Ectodermal cell (in vitro differentiated cells): Measurements from ENCODE around the gene HEATR5A.
"Not testable (repeated sequence)": the region's sequence is repeated elsewhere in the genome, so short reads cannot be mapped to it uniquely, and the experiment has no call there.

Experiments used
- H3K27ac ChIP-seq: 2 replicates; pipeline ENCODE4 v1.7.0; 2013; ENCODE audit warnings: mild to moderate bottlenecking, low read depth, low read length; ENCODE audit not compliant: insufficient read depth, poor library complexity, severe bottlenecking
- H3K27me3 ChIP-seq: 2 replicates; pipeline ENCODE4 v1.7.0; 2013; ENCODE audit warnings: mild to moderate bottlenecking, low read length; ENCODE audit not compliant: insufficient read depth, control insufficient read depth, poor library complexity, severe bottlenecking
- H3K36me3 ChIP-seq: one replicate; pipeline ENCODE4 v1.7.0; 2013; ENCODE audit warnings: low read length; ENCODE audit not compliant: control insufficient read depth, insufficient read depth
- H3K4me1 ChIP-seq: one replicate; pipeline ENCODE4 v1.7.0; 2013; ENCODE audit warnings: low read length; ENCODE audit not compliant: control insufficient read depth, insufficient read depth
- H3K4me3 ChIP-seq: 2 replicates; pipeline ENCODE4 v1.7.0; 2013; ENCODE audit warnings: low read depth, low read length, control low read depth; ENCODE audit not compliant: insufficient read depth
- H3K9me3 ChIP-seq: 2 replicates; pipeline ENCODE4 v1.7.0; 2013; ENCODE audit warnings: mild to moderate bottlenecking, low read length, moderate library complexity; ENCODE audit not compliant: control insufficient read depth
- WGBS, 2 experiments: methylation state at CpG; one replicate each; pipeline ENCODE4 v1.1.7; 2013; ENCODE audit warnings: missing lambda C conversion rate in 2 of 2; 5-methylcytosine and 5-hydroxymethylcytosine counted together

The HEATR5A gene

GRCh38 chr14:31286456-31287293 lies 133.7 kb downstream of the HEATR5A start:
- H3K4me3 ChIP-seq = no peak overlapping the region
- no peak overlapping the region for H3K27ac ChIP-seq
- H3K27me3 ChIP-seq = no peaks in the 10 kb centered on the region
- no peaks in the 10 kb centered on the region for H3K36me3 ChIP-seq
- 90 to 93% methylated on average over 12 of the region's 12 CpGs for WGBS, 2 experiments
- H3K9me3 ChIP-seq = no peaks in the 10 kb centered on the region
- H3K4me1 ChIP-seq = no peaks in the 10 kb centered on the region

GRCh38 chr14:31283578-31284252 lies 136.6 kb downstream of the HEATR5A start:
- H3K9me3 ChIP-seq = no peaks in the 10 kb centered on the region
- no peak overlapping the region for H3K27ac ChIP-seq
- no peak overlapping the region for H3K4me3 ChIP-seq
- no peaks in the 10 kb centered on the region for H3K4me1 ChIP-seq
- no peaks in the 10 kb centered on the region for H3K36me3 ChIP-seq
- 92 to 97% methylated on average over 3 of the region's 3 CpGs for WGBS, 2 experiments
- H3K27me3 ChIP-seq = no peaks in the 10 kb centered on the region

DNA sequence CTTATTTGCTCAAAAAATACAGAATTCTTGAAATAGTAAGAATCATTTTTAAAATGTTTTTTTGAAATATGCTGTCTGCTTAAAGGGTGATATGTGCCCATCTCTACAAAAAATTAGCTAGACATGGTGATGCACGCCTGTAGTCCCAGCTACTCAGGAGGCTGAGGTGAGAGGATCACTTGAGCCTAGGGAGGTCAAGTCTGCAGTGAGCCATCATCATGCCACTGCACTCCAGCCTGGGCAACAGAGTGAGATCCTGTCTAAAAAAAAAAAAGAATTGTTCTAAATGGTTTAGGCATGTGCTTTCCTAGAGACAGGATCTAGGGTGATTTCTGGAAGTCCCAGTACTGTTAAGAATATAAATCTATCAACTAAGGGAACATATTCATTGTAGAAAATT lies 137.2 kb downstream of the HEATR5A start:
- Histone ChIP-seq H3K27me3 (no peaks in the 10 kb centered on the region), H3K36me3 (no peaks in the 10 kb centered on the region), H3K27ac (no peak overlapping the region), H3K4me1 (no peaks in the 10 kb centered on the region), H3K4me3 (no peak overlapping the region), H3K9me3 (no peaks in the 10 kb centered on the region)
- WGBS, 2 experiments = 98 to 100% methylated on average over 1 of the region's 1 CpG

DNA sequence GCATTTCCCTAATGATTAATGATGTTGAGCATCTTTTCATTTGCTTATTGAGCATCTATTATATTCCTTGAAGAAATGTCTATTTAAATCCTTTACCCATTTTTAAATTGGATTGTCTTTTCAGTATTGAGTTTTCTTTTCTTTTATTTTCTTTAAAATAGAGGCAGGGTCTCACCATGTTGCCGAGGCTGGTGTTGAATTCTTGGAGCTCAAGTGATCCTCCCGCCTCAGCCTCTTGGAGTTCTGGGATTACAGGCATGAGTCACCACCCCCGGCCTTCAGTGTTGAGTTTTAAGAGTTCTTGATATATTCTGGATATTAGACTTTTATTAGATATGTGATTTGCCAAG lies 139.5 kb downstream of the HEATR5A start:
- Histone ChIP-seq H3K4me3 (no peak overlapping the region), H3K4me1 (no peaks in the 10 kb centered on the region), H3K36me3 (no peaks in the 10 kb centered on the region), H3K27ac (no peak overlapping the region), H3K9me3 (no peaks in the 10 kb centered on the region), H3K27me3 (no peaks in the 10 kb centered on the region)
- 92 to 94% methylated on average over 3 of the region's 3 CpGs for WGBS, 2 experiments

DNA sequence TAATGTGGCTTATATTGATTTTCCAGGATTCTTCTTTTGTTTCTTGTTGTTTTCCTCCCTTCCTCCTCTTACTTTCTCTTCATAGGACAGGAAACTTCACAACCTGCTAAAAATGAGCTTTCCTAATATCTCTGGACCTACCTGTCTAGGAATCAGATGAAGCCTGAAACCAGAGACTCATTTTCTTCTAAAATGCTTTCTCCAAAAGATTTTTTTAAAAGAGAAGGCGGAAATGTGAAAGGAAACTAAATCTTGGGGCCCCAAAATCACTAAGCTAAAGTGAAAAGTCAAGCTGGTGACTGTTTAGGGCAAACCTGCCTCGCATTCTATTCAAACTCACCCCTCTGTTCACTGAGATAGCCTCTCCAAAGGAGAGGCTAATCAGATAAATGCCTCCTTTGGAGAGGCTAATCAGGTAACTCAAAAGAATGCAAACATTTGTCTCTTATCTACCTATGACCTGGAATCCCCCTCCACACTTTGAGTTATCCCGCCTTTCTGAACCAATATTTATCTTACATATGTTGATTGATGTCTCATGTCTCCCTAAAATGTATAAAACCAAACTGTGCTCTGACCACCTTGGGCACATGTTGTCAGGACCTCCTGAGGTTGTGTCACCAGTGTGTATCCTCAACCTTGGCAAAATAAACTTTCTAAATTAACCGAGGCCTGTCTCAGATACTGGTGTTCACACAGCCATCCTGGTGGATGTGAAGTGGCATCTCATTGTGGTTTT lies 140.0 kb downstream of the HEATR5A start:
- no peak overlapping the region for H3K27ac ChIP-seq
- H3K9me3 ChIP-seq = no peaks in the 10 kb centered on the region
- no peak overlapping the region for H3K4me3 ChIP-seq
- no peaks in the 10 kb centered on the region for H3K4me1 ChIP-seq
- WGBS, 2 experiments = 91 to 94% methylated on average over 4 of the region's 4 CpGs
- no peaks in the 10 kb centered on the region for H3K36me3 ChIP-seq
- no peaks in the 10 kb centered on the region for H3K27me3 ChIP-seq

- H3K4me3 ChIP-seq = no peak overlapping the region
- no peaks in the 10 kb centered on the region for H3K27me3 ChIP-seq
- H3K36me3 ChIP-seq = no peaks in the 10 kb centered on the region
- 93% methylated on average over 1 of the region's 1 CpG for WGBS, 2 experiments
- H3K9me3 ChIP-seq = no peaks in the 10 kb centered on the region
- H3K4me1 ChIP-seq = no peaks in the 10 kb centered on the region
- H3K27ac ChIP-seq = no peak overlapping the region
Measured at GRCh38 chr14:31278883-31279282, 141.5 kb downstream of the HEATR5A start.

DNA sequence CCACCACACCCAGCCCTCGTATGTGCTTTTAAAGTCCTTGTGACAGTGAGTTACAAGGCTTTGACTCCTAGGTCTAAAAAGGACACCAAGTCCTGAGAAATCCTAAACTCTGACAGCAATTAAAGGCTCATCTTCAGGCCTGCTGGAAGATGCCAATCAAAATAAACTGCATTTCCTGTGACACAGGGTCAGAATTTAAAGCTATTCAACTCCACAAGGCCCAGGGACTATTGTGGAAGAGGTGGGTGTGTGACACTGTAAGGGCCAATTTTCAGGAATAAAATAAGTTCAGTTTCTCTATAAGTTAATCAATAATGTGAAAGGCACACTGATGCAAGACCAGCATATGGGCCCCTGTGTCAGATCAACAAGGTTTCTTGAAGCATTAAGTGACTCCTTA lies 143.3 kb downstream of the HEATR5A start:
- Histone ChIP-seq H3K9me3 (no peaks in the 10 kb centered on the region), H3K4me3 (no peak overlapping the region), H3K27me3 (no peaks in the 10 kb centered on the region), H3K27ac (no peak overlapping the region), H3K4me1 (no peaks in the 10 kb centered on the region), H3K36me3 (no peaks in the 10 kb centered on the region)
- 75 to 87% methylated on average over 1 of the region's 1 CpG for WGBS, 2 experiments

DNA sequence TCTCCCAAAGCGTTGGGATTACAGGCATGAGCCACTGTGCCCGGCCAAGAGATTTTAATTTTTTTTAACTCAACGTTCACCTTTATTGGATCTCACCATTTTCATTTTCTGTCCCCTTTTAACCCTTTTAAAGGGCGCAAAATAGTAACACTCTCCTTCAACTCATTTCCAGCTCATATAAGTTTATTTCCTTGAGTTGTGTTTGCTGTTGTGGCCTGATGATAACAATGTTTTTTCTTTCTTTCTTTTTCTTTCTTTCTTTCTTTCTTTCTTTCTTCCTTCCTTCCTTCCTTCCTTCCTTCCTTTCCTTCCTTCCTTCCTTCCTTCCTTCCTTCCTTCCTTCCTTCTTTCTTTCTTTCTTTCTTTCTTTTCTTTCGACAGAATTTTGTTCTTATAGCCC lies 143.9 kb downstream of the HEATR5A start:
- H3K36me3 ChIP-seq, H3K4me3 ChIP-seq, H3K9me3 ChIP-seq, H3K4me1 ChIP-seq, H3K27me3 ChIP-seq, H3K27ac ChIP-seq: not testable (repeated sequence)
- 76% methylated on average over 5 of the region's 5 CpGs for WGBS, 2 experiments

DNA sequence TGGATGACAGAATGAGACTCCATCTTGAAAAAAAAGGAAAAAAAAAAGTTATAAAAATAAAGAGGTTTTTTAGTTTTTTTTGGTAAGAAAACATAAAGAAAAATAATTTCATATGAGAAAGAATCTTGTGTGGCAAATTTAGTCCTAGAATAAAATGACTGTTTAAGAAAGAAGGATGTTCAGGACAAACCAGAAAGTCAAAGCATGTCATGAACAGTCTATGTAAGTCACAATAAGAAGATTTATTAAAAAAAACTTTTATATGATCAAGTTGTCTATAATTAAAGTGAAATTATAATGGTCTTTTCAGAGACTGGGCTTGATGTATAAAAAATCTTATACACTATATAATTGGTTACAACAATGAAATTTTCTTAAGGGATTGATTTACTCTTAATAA lies 144.6 kb downstream of the HEATR5A start:
- Histone ChIP-seq H3K36me3 (no peaks in the 10 kb centered on the region), H3K4me1 (no peaks in the 10 kb centered on the region), H3K9me3 (no peaks in the 10 kb centered on the region), H3K4me3 (no peak overlapping the region), H3K27me3 (no peaks in the 10 kb centered on the region), H3K27ac (no peak overlapping the region)

DNA sequence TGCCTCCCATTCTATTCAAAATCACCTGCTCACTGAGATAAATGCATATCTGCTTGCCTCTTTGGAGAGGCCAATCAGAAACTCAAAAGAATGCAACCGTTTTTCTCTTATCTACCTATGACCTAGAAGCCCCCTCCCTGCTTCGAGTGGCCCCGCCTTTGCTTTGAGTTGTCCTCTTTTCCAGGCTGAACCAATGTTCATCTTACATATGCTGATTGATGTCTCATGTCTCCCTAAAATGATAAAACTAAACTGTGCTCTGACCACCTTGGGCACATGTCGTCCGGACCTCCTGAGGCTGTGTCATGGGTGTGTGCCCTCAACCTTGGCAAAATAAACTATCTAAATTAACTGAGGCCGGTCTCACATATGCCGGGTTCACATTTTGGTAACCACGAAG lies 148.7 kb downstream of the HEATR5A start:
- Histone ChIP-seq H3K9me3 (no peaks in the 10 kb centered on the region), H3K27ac (no peak overlapping the region), H3K27me3 (no peaks in the 10 kb centered on the region), H3K4me3 (no peak overlapping the region), H3K4me1 (no peaks in the 10 kb centered on the region), H3K36me3 (no peaks in the 10 kb centered on the region)
- WGBS, 2 experiments = 93 to 95% methylated on average over 8 of the region's 8 CpGs
